ENCODE results near the gene GASK1A. TPM values are rescaled to one million over a fixed set of nuclear protein-coding genes. Genes with fewer than 3 reads are reported as not detected.

Gene GASK1A
- total and polyA plus RNA-seq, 2 donors (not counting 1 experiment from before 2014, with no cell fraction given) = 0.14 to 1.8 TPM

- Histone ChIP-seq H3K27me3 (ENCODE audit: control insufficient read depth, insufficient read depth, low read length) (no peaks in the 10 kb centered on the region), H3K27ac (ENCODE audit: insufficient read depth, low read length) (no peak overlapping the region), H3K79me2 (ENCODE audit: control insufficient read depth, insufficient read depth, low read length) (no peaks in the 10 kb centered on the region), H4K20me1 (ENCODE audit: control insufficient read depth, extremely low read depth, insufficient read depth, low read length) (no peaks in the 10 kb centered on the region), H3K9me3 (ENCODE audit: control insufficient read depth, insufficient read depth, low read depth, low read length) (no peaks in the 10 kb centered on the region), H3K36me3 (ENCODE audit: control insufficient read depth, insufficient read depth, low read length) (no peaks in the 10 kb centered on the region), H3K9ac (ENCODE audit: insufficient read depth, low read length) (no peak overlapping the region), H2AFZ (ENCODE audit: low read length) (no peak overlapping the region), H3K4me1 (ENCODE audit: control insufficient read depth, extremely low read depth, insufficient read depth, low read length) (no peaks in the 10 kb centered on the region), H3K4me3 (replicated peaks in 1 of 4; ENCODE audit: control extremely low read depth in 1 of 4, insufficient read depth in 1 of 4, low read depth in 3 of 4, low read length in 4 of 4) (no peak overlapping the region), H3K4me2 (ENCODE audit: extremely low read depth, insufficient read depth, low read length) (no peak overlapping the region)
- DNase-seq (ENCODE audit: low read depth in 2 of 2) = no peak
- TF ChIP-seq CTCF (conservative IDR thresholded peaks at IDR 0.05 in 1 of 2, IDR thresholded peaks at IDR 0.05 in 1 of 2; ENCODE audit: low read depth in 1 of 2, low read length in 2 of 2) (no peak), EZH2 (IDR thresholded peaks at IDR 0.05; ENCODE audit: low read length, missing control alignments) (no peak)
Measured at GRCh38 chr3:43021186-43021585, 42.1 kb downstream of the GASK1A start.

- H3K79me2 ChIP-seq (ENCODE audit: control insufficient read depth, insufficient read depth, low read length) = no peaks in the 10 kb centered on the region
- H3K27ac ChIP-seq (ENCODE audit: insufficient read depth, low read length) = no peak overlapping the region
- H3K4me2 ChIP-seq (ENCODE audit: extremely low read depth, insufficient read depth, low read length) = no peak overlapping the region
- H3K36me3 ChIP-seq (ENCODE audit: control insufficient read depth, insufficient read depth, low read length) = no peaks in the 10 kb centered on the region
- no peak for DNase-seq (ENCODE audit: low read depth in 2 of 2)
- no peak overlapping the region for H3K4me3 ChIP-seq (replicated peaks in 1 of 4; ENCODE audit: control extremely low read depth in 1 of 4, insufficient read depth in 1 of 4, low read depth in 3 of 4, low read length in 4 of 4)
- H2AFZ ChIP-seq (ENCODE audit: low read length) = no peak overlapping the region
- H3K4me1 ChIP-seq (ENCODE audit: control insufficient read depth, extremely low read depth, insufficient read depth, low read length) = no peaks in the 10 kb centered on the region
- H3K9ac ChIP-seq (ENCODE audit: insufficient read depth, low read length) = no peak overlapping the region
- H3K9me3 ChIP-seq (ENCODE audit: control insufficient read depth, insufficient read depth, low read depth, low read length) = no peaks in the 10 kb centered on the region
- H4K20me1 ChIP-seq (ENCODE audit: control insufficient read depth, extremely low read depth, insufficient read depth, low read length) = no peaks in the 10 kb centered on the region
- TF ChIP-seq CTCF (conservative IDR thresholded peaks at IDR 0.05 in 1 of 2, IDR thresholded peaks at IDR 0.05 in 1 of 2; ENCODE audit: low read depth in 1 of 2, low read length in 2 of 2) (no peak), EZH2 (IDR thresholded peaks at IDR 0.05; ENCODE audit: low read length, missing control alignments) (no peak)
- no peaks in the 10 kb centered on the region for H3K27me3 ChIP-seq (ENCODE audit: control insufficient read depth, insufficient read depth, low read length)
Measured at GRCh38 chr3:43022121-43022520, 43.0 kb downstream of the GASK1A start.

- no peak for TF ChIP-seq EZH2 (IDR thresholded peaks at IDR 0.05; ENCODE audit: low read length, missing control alignments)
- TF ChIP-seq CTCF (conservative IDR thresholded peaks at IDR 0.05 in 1 of 2, IDR thresholded peaks at IDR 0.05 in 1 of 2; ENCODE audit: low read depth in 1 of 2, low read length in 2 of 2) = no peak
Measured at GRCh38 chr3:43023066-43023465, 44.0 kb downstream of the GASK1A start.

More at GRCh38 chr3:43023066-43023465, 44.0 kb downstream of the GASK1A start:
- no peaks in the 10 kb centered on the region for H3K36me3 ChIP-seq (ENCODE audit: control insufficient read depth, insufficient read depth, low read length)
- DNase-seq (ENCODE audit: low read depth in 2 of 2) = no peak
- no peaks in the 10 kb centered on the region for H3K79me2 ChIP-seq (ENCODE audit: control insufficient read depth, insufficient read depth, low read length)
- no peaks in the 10 kb centered on the region for H3K9me3 ChIP-seq (ENCODE audit: control insufficient read depth, insufficient read depth, low read depth, low read length)
- H3K27me3 ChIP-seq (ENCODE audit: control insufficient read depth, insufficient read depth, low read length) = no peaks in the 10 kb centered on the region
- H2AFZ ChIP-seq (ENCODE audit: low read length) = no peak overlapping the region
- no peak overlapping the region for H3K4me2 ChIP-seq (ENCODE audit: extremely low read depth, insufficient read depth, low read length)
- H3K4me1 ChIP-seq (ENCODE audit: control insufficient read depth, extremely low read depth, insufficient read depth, low read length) = no peaks in the 10 kb centered on the region
- H3K27ac ChIP-seq (ENCODE audit: insufficient read depth, low read length) = no peak overlapping the region
- no peak overlapping the region for H3K4me3 ChIP-seq (replicated peaks in 1 of 4; ENCODE audit: control extremely low read depth in 1 of 4, insufficient read depth in 1 of 4, low read depth in 3 of 4, low read length in 4 of 4)
- no peak overlapping the region for H3K9ac ChIP-seq (ENCODE audit: insufficient read depth, low read length)
- H4K20me1 ChIP-seq (ENCODE audit: control insufficient read depth, extremely low read depth, insufficient read depth, low read length) = no peaks in the 10 kb centered on the region

Measured in fibroblast of lung (primary cell).